Lower leg skin (tissue), 4 donors: ENCODE data around the gene KRT33A. TPM values are rescaled to one million over a fixed set of nuclear protein-coding genes. Genes with fewer than 3 reads are reported as not detected.

ENCODE experiments used
- DNase-seq, 2 donors: peaks; one replicate each; pipeline ENCODE4 v3.0.0-alpha.2; 2019; ENCODE audit warnings: low spot score in 2 of 2
- H3K4me3 ChIP-seq: fragments of 200-600 bp; sonication (generic); 2 replicates; pipeline ENCODE4 v1.5.1; 2017; ENCODE audit warnings: mild to moderate bottlenecking, low read depth; ENCODE audit not compliant: poor library complexity, severe bottlenecking
- POLR2A ChIP-seq, 2 donors: fragments of 450-650 bp; IDR thresholded peaks; one replicate each; pipeline ENCODE4 v1.6.1; 2016 to 2017; ENCODE audit warnings: antibody characterized with exemption in 2 of 2, mild to moderate bottlenecking in 1 of 2, moderate library complexity in 1 of 2
- WGBS, 2 donors: methylation state at CpG; one replicate each; pipeline ENCODE4 v1.1.5; 2018; 5-methylcytosine and 5-hydroxymethylcytosine counted together
- intact Hi-C: fragments of 100-400 bp; cut with DNase I; formaldehyde crosslinking; loops from one replicate; pipeline ENCODE4 v1.15.0; 2023; ENCODE audit warnings: low total_unique reads
- total RNA-seq, 4 donors: library from RNA; depleted of rRNA; stranded (reverse); fragments of >200 nt; gene quantifications; one replicate each; pipeline ENCODE4 v1.1.0, GENCODE V29; 2016
- TF ChIP-seq, protein P1 (sequence below), 3 donors: fragments of 450-650 bp; IDR thresholded peaks; one replicate each; pipeline ENCODE4 v1.5.1; 2016; ENCODE audit warnings: antibody characterized with exemption in 3 of 3, mild to moderate bottlenecking in 3 of 3, moderate library complexity in 2 of 3

Gene KRT33A
- total RNA-seq, 4 donors from 2014 or later: 0.25 to 73.9 (median 11.0) TPM; not detected in 1

DNA sequence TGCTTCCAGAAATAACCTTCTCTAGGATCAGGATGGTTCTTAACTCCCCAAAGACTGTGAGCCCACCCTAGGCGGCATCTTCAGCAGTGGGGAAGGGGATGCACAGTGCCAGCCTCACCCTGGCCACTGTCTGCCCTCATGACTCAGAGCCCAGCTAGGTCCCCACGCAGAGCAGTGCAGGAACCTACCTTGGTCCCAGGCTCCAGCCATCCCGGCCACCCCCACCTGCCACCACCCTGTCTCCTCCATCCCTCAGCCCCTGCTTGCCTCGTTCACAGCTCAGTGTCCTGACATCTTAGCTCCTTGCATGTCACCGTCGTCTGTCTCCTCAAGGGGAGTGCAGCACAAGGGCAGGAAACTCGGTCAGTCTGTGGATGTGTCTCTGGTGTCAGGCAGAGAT is 19.0 kb downstream of the KRT33A start:
- no peak for TF ChIP-seq POLR2A (IDR thresholded peaks at IDR 0.05)
- TF ChIP-seq, protein P1, sequence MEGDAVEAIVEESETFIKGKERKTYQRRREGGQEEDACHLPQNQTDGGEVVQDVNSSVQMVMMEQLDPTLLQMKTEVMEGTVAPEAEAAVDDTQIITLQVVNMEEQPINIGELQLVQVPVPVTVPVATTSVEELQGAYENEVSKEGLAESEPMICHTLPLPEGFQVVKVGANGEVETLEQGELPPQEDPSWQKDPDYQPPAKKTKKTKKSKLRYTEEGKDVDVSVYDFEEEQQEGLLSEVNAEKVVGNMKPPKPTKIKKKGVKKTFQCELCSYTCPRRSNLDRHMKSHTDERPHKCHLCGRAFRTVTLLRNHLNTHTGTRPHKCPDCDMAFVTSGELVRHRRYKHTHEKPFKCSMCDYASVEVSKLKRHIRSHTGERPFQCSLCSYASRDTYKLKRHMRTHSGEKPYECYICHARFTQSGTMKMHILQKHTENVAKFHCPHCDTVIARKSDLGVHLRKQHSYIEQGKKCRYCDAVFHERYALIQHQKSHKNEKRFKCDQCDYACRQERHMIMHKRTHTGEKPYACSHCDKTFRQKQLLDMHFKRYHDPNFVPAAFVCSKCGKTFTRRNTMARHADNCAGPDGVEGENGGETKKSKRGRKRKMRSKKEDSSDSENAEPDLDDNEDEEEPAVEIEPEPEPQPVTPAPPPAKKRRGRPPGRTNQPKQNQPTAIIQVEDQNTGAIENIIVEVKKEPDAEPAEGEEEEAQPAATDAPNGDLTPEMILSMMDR (IDR thresholded peaks at IDR 0.05): no peak
- H3K4me3 ChIP-seq: no peak overlapping the region
- WGBS, 2 donors: 85 to 90% methylated on average over 7 of the region's 7 CpGs
- peak in 1 of 2 donors; percentile 39 for DNase-seq
- intact Hi-C loops: no loop called here

DNA sequence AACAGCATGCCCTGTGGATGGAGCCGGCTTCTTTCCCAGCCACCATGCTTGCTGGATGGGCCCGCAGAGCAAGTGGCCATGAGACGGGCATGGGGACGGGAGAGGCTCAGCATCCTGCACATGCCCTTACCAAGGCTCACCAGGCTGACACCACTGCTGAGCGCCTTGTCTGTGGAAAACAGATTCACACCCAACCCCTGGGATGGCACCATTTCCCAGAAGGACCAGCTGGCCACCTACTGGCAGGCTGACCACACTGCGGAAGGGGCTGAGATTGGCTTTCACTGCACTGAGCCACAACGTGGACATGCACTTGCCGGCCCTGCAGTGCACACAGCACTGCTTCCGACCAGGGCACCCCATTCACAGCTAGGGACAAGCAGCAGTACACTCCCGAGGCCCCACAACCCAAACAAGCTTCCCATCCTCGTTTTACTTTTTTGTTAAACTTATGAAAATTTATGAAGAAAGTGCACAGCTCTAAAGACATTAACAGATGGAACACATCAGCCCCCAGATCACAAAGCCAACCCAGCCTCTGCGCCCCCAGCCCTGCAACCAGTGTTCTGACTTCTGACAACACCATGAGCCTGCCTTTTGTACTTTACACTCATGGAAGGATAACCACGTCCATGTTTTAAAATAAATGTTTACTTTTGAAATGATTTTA is 21.2 kb downstream of the KRT33A start:
- TF ChIP-seq, protein P1 (IDR thresholded peaks at IDR 0.05): no peak
- TF ChIP-seq POLR2A (IDR thresholded peaks at IDR 0.05): no peak
- intact Hi-C loops: loop anchor here (10.0 kb wide), 1 partner anchor 425 kb away; no protein-coding TSS in a partner anchor
- DNase-seq: peak in 1 of 2 donors; percentile 87
- H3K4me3 ChIP-seq: no peak overlapping the region
- WGBS, 2 donors: 51 to 53% methylated on average over 8 to 13 of the region's 13 CpGs

DNA sequence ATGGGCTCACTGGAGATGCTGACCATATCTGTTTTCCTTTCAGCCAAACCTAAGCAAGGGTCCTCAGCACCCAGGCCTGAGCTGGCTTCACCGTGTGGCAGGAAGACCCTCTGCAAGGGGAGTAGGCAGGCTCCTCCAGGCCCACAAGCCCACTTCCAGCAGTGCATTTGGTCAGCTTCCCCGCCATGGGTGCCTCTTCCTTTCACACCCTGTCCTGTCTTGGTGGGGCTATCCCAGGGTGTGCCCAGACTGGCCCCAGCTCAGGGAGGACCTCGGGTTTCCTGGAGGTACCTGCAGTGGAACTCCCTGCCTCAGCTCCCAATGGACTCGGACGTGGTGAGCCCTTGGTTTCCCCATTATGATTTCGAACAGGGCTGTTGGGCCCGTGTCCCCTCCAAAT is 22.4 kb downstream of the KRT33A start:
- H3K4me3 ChIP-seq: no peak overlapping the region
- intact Hi-C loops: loop anchor here (10.0 kb wide), 1 partner anchor 423 kb away; no protein-coding TSS in a partner anchor
- TF ChIP-seq, protein P1 (IDR thresholded peaks at IDR 0.05): no peak
- TF ChIP-seq POLR2A (IDR thresholded peaks at IDR 0.05): no peak
- DNase-seq: no peak
- 92 to 94% methylated on average over 6 of the region's 7 CpGs for WGBS, 2 donors

DNA sequence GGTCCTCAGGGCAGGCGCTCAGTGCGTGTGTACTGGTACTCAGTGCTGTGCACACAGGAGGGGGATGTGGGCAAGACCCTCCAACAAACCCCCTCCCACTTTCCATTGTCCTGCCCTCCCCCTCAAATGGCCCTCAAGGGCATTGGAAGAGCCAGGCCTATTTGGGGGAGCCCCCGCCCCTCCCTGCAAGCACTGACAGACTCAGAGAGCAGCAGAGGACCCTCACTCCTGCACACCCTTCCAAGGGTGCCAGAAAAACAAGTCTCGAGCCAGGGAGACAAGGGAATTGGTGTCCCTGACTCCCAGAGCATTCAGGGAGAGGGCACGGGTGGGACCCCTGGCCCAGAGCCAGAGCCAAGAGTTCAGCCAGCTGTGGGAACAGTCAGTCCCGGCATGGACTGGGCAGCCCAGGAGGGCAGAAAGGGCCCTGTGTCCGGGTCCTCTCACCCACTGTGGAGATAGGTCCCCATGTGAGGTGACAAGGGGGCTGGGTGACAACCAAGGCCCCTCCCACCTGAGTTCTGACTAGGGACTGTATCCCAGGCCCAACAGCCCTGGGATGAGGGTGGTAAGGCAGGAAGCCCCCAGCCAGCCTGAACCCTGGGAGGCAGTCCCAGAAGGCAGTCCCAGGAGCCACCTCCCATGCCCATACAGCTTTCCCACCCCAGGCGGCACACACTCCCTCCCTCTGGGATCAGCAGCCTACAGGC is 23.1 kb downstream of the KRT33A start:
- peak in 1 of 2 donors; percentile 80 for DNase-seq
- no peak overlapping the region for H3K4me3 ChIP-seq
- intact Hi-C loops: loop anchor here (10.0 kb wide), 1 partner anchor 423 kb away; no protein-coding TSS in a partner anchor
- WGBS, 2 donors: 82 to 84% methylated on average over 7 to 8 of the region's 8 CpGs
- TF ChIP-seq, protein P1 (IDR thresholded peaks at IDR 0.05): no peak
- TF ChIP-seq POLR2A (IDR thresholded peaks at IDR 0.05): no peak

DNA sequence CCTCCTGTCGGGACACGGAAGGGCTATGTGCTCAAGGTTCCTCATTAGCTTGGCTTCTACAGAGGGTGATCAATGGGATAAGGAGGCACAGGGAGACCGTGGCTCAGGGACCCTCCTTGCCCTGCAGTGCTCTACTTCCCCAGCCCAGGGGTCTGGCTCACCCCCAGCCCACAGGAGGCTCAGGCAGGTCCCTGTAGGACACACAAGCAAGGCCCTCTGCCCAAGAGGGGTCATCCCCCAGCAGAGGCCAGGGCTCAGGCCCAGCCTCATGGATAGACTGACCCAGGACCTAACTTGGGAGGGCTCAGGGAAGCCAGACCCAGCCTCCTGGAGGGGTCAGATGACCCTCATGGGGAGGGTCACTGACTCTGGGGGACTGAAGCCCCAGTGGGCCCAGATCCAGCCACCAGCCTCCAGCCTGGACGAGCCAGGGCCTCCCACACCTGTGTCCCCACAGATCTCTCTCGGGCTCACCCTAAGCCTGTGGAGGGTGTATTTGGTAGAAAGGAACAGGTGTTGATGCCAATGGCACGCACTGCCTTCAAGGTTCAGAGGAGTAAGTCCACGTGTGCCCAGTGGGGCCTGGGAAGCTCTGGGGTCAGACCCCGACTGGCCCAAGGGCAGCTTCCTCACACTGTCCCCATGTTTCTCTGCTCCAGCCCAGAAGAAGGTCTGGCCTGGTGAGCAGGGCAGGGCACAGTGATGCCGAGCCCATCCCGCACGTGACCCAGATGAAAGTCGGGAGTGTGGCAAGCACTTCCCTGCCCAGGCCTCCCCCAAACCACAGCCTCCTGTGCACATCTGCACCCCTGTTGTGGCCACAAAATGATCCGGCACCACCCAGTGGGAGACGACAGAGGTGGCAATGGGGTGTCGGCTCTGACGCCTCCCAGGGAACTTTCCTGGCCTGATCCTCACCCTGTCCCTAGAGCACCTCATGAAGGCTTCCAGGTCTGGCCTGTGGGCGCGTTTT is 24.2 kb downstream of the KRT33A start:
- peak in 1 of 2 donors; percentile 80 for DNase-seq
- 73 to 76% methylated on average over 18 of the region's 18 CpGs for WGBS, 2 donors
- H3K4me3 ChIP-seq: no peak overlapping the region
- intact Hi-C loops: loop anchor here (10.0 kb wide), 1 partner anchor 422 kb away; no protein-coding TSS in a partner anchor
- TF ChIP-seq, protein P1 (IDR thresholded peaks at IDR 0.05): no peak
- no peak for TF ChIP-seq POLR2A (IDR thresholded peaks at IDR 0.05)
